Ovary (tissue), 1 donor: ENCODE results near the gene NRAP.

Source experiments
- EP300 ChIP-seq: sonication (generic); formaldehyde crosslinking; IDR thresholded peaks from one replicate; pipeline ENCODE4 v1.6.1; 2017; ENCODE audit warnings: antibody characterized with exemption
- POLR2A ChIP-seq: fragments of 450-650 bp; IDR thresholded peaks from one replicate; pipeline ENCODE4 v1.6.1; 2017; ENCODE audit warnings: antibody characterized with exemption, mild to moderate bottlenecking, moderate library complexity

GRCh38 chr10:113550365-113550764, 113.5 kb downstream of the NRAP start:
- no peak for TF ChIP-seq POLR2A
- no peak for TF ChIP-seq EP300
